HG03521 (cell line): ENCODE results near the gene UBE2J2.
A peak's percentile ranks its signal among the peaks of the same experiment; 100 is the strongest.
"Not testable (repeated sequence)": the region's sequence is repeated elsewhere in the genome, so short reads cannot be mapped to it uniquely, and the experiment has no call there.

ENCODE experiments used
- ATAC-seq: cut with Tn5 transposase; IDR thresholded peaks from one replicate; pipeline ENCODE4 v1.9.1; 2021; ENCODE audit warnings: mild to moderate bottlenecking, moderate library complexity; ENCODE audit not compliant: unreplicated experiment

The UBE2J2 gene

GRCh38 chr1:1259540-1259939, 14.1 kb downstream of the UBE2J2 start:
- no peak for ATAC-seq

DNA sequence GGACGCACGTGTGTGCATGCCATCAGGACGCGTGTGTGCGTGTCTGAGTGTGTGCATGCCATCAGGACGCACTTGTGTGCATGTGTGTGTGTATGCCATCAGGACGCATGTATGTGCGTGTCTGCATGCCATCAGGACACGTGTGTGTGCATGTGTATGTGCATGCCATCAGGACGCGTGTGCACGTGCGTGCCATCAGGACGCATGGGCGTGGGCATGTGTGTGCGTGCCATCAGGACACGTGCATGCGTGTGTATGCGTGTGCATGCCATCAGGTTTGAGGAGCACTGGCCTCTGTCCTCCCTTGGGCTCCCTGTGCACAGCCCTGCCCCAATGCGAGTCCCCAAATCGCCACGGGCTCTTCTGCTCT, 14.6 kb downstream of the UBE2J2 start:
- no peak for ATAC-seq

DNA sequence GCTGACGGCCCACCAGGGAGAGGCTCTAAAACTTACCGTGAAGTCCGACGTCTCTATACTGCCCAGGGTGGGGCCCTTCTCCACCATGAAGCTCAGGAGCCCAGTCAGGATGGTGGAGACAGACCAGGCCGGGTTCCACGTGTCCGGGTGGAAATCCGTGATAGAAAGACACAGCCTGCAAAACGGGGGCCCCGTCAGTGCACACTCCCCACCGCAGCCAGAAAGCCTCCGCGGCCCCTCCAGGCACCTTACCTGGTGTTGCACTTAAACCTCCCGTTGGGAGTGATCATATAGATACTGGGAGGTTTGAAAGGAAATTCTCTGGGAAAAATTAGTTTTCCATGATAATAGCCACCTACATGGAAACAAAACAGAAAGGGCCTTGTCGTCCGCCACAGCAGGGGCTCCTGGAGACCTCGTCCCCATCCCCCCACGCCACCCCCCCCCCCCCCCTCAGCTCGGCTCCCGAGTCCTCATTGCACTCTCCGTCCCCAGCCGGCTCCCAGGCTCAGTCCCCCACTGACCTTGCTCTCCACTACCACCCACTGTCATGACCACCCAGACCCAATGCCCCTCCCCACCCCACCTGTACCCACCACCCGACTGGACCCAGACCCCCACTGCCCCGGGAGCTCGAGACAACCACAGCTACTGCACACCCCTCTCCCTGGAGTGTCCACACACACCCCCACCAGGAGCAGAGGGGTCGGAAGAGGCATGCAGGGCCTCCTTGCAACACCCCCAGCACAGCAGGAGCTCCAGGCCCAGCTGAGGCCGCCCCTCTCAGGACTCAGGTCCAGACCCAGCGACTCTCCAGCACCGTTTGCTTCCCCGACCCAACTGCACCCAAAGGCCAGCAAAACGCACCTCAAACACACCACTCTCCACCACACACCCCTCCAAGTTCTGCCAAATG, 16.4 kb downstream of the UBE2J2 start:
- ATAC-seq, result no peak

DNA sequence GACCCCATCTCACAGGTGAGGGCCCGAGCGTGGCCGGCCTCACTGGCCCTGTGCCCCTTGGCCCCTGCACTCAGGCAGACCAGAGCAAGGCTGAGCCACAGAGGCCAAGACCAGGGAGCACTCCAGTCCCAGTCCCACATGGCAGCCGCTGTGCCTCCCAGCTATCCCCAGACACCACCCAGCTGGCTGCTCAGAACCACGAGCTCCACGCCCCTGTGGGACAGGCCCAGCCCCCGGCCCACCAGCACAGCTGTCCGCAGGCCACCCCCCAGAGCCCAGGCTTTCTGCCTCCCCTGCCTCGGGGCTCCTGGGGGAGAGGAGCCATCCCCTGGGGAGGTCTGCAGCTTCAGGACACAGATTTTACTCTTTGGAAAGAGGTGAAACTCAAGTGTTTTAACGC, 18.0 kb downstream of the UBE2J2 start:
- no peak for ATAC-seq

GRCh38 chr1:1255078-1255477, 18.6 kb downstream of the UBE2J2 start:
- no peak for ATAC-seq

GRCh38 chr1:1254667-1254998, 19.0 kb downstream of the UBE2J2 start:
- no peak for ATAC-seq

DNA sequence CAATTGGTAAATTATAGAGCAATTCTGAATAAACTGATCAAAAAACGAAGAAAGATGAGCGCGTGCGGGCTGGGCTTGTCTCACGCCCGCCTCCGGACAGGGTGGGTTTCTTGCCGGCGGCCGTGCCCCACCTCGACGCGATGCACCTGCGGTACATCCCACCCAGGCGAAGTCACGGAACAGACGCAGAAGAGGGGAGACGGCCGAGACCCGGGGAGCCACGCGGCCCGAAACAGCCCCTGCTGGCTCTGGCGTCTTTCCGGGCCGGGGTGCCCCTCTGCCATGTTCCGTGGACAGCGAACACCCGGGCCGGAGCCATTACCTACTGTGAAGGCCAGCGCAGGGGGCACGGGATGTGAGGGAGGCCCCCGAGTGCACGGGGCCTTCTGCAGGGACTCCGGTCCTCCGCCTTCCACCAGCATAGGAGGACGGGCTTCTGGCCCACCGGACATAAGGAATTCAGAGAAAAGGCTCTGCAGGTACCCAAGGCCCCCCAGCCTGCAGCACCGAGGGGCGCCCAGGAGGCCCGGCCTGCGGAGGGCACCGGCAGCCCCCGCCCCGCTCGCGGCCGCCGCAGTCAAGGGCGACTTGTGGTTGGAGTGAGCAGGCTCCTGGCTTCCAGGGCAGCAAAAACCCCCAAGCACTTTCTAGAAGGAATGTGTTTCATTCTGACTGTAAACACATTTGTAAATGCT, 19.5 kb downstream of the UBE2J2 start:
- ATAC-seq, result no peak

DNA sequence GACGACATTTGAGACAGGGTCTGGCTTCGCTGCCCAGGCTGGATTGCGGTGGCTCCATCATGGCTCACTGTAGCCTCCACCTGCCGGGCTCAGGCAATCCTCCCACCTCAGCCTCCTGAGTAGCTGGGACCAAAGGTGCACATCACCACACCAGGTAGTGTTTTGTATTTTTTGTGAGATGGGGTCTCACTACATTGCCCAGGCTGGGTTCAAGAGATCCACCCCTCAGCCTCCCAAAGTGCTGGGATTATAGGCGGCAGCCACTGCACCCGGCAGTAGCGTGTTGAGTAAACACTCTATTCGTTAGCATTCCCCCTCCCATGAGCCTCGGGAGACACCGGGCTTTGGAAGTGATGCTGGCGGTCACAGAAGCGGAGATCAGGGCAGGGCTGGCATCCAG, 20.3 kb downstream of the UBE2J2 start:
- ATAC-seq, result no peak

- ATAC-seq, result peak; percentile 59
Observed at GRCh38 chr1:1250786-1251284, 22.8 kb downstream of the UBE2J2 start.

- not testable (repeated sequence) for ATAC-seq
Observed at GRCh38 chr1:1248009-1248913, 25.4 kb downstream of the UBE2J2 start.

- ATAC-seq, result no peak
Observed at GRCh38 chr1:1247341-1247913, 26.2 kb downstream of the UBE2J2 start.

DNA sequence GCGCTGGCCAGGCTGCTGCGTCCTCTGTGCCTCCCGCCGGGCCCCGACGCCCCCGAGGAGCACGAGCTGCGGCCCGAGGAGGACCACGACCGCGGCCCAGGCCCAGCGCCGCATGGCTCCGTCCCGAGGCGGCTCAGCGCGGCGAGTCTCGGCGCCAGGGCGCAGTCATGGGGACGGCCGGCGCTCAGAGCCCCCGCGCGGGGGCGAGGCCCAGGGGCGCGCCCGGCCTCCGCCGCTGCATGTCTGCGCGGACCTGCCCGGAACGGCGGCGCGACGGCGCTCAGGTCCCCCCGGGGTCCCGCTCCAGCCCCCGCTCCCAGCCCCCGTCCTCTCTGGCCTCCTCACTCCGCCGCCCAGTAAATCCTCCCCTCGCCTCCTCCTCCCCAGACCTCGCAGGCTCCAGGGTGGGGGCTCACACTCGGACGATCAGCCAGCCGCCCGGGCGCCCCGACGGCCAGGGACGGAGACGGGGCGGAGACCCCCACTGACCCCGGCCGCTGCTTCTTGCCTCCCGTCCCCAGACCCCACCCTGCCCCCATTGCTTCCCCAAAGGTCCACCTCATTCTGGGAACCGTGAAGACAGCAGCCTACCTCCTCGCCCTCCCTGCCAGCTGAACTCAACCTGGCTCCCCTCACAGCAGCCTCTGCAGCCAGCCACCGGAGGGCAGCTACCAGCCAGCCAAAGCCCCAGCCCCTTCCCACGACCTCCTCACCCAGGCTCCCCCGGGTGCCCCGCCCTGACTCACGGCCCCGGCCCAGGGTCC, 26.9 kb downstream of the UBE2J2 start, which contains the start of gene C1QTNF12:
TSS of gene C1QTNF12 (minus strand) at position 146 of the 764 bp plus-strand sequence. CDS start at position 114, 32 bp downstream.
- no peak for ATAC-seq

GRCh38 chr1:1245817-1246576, 27.7 kb downstream of the UBE2J2 start:
- no peak for ATAC-seq

DNA sequence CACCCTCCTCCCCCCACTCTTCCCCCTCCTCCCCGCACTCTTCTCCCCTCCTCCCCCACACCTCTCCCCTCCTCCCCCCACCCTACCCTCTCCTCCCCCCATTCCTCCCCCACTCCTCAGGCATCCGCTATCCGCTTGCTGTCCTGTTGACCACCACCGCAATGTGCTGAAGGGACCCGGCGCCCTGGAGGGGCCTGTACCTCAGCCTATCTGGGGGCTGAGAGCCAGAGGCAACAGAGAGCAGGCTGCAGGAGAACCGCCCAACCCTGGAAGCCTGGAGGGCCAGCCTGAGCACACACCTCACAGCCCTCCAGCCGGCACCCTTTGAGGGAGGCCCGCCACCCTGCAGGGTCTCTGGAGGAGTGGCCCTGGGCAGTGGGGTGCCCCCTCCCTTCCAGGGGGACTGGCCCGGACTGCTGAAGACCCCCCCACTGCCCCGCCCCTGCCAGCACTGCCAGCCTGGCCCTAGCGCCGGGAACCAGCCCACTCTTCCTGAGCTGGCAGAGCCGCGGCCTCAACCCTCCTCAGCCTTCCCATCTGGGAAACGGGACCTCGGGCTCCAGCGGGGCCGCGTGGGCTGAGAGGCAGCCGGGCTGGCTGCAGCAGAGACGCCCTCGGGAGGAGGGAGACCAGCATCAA, 28.4 kb downstream of the UBE2J2 start:
- ATAC-seq, result no peak

DNA sequence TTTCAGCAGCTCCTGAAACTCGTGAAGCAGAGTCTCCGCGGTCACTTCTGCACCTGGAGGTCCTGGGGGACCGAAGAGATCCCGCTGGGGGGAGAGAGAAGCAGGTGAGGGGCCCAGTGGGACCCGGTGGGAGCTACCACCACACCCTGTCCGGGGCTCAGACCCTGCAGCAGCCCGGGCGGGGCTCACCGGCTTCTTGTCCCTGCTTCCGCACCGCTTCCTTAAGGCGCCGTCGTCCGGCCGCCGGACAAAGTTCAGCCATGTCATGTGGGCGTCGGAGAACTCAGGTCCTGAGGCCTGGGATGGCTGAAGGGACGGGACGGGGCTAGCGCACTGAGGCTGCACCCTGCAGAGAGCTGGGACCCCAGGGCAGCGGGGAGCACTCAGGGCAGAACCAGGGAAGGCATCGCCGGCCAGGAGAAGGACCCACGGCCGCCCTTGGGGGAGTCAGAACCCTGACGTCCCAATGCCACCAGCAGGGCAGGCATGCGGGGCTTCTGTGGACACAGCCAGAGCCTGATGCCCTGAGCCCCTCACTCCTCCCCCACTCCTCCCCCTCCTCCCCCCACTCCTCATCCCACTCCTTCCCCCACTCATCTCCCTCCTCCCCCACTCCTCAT, 29.4 kb downstream of the UBE2J2 start:
- no peak for ATAC-seq

DNA sequence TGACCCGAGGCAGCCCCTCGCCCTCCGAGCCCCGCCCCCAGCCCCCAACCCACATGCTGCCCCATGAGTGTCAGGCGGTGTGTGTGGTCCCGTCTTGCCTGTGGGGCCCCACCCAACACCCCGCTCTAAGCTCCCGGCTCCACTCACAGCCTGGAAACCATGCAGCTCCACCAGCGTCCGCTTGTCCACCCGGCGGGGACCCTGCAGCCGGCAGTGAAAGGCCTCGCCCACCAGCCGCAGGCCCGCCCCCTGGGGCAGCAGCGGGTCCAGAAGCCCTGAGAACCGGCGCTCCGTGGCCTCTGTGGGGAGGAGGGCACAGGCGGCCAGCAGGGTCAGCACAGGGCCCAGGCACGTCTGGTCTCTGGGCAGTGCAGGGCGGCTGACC, 29.9 kb downstream of the UBE2J2 start:
- ATAC-seq, result no peak

DNA sequence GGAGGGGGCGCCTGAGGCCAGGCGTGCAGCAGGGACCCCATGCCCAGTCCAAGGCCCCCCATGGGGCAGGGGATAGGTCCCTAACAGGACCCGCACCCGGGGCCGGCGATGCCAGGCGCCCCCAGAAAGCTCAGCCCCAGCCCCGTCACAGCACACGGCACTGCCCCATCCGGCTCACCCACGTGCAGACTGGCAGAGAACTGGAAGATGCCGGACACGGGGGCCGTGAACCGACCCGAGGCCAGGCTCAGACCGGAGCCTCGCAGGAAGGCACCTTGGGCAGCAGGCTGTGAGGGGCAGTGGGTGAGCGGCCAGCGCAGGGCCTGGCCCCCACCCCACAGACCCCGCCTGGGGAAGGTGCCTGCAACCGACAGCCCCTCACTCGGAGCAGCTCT, 30.4 kb downstream of the UBE2J2 start:
- no peak for ATAC-seq
